ENCODE results near the gene ABCD1.

- TF ChIP-seq CTCF (IDR thresholded peaks at IDR 0.05; ENCODE audit: low read length) (peak; percentile 51), EZH2 (IDR thresholded peaks at IDR 0.05; ENCODE audit: borderline replicate concordance, low read length) (no peak)
Measured at GRCh38 chrX:153723351-153724251, 1.1 kb upstream of the ABCD1 start.

Measured in OCI-LY1 (cell line).